Natural killer cell (primary cell): Measurements from ENCODE around the gene RLBP1. TPM values are rescaled to one million over a fixed set of nuclear protein-coding genes. Genes with fewer than 3 reads are reported as not detected.

Source experiments
- ATAC-seq, 3 donors: fragments of 150-1000 bp in 2 of 3; fragments of 200-7000 bp in 1 of 3; cut with Tn5 transposase; 1 replicate in 1 of 3; 2 replicates in 2 of 3; pipeline ENCODE4 v1.10.0; 2021; ENCODE audit warnings: mild to moderate bottlenecking in 2 of 3, moderate library complexity in 2 of 3
- DNase-seq, 2 donors: peaks; one replicate each; pipeline versions ENCODE4 v3.0.0 to v3.0.0-alpha.2; 2013 to 2021; ENCODE audit warnings: mixed read lengths in 1 of 2
- H3K27ac ChIP-seq: one replicate; pipeline ENCODE4 v1.5.1; 2013; ENCODE audit warnings: mild to moderate bottlenecking, low read length
- H3K27me3 ChIP-seq: one replicate; pipeline ENCODE4 v1.6.1; 2013; ENCODE audit warnings: low read length; ENCODE audit not compliant: control insufficient read depth, insufficient read depth
- H3K36me3 ChIP-seq: one replicate; pipeline ENCODE4 v1.6.1; 2013; ENCODE audit warnings: low read length; ENCODE audit not compliant: control insufficient read depth, insufficient read depth
- H3K4me1 ChIP-seq: one replicate; pipeline ENCODE4 v1.6.1; 2013; ENCODE audit warnings: low read length; ENCODE audit not compliant: control insufficient read depth, insufficient read depth
- H3K4me3 ChIP-seq: one replicate; pipeline ENCODE4 v1.5.1; 2013; ENCODE audit warnings: low read length
- H3K9me3 ChIP-seq: one replicate; pipeline ENCODE4 v1.6.1; 2013; ENCODE audit warnings: low read length; ENCODE audit not compliant: control insufficient read depth, insufficient read depth
- H3K27ac Mint-ChIP-seq, 2 donors: one replicate each; pipeline ENCODE4 v1.8.0; 2022; ENCODE audit warnings: mild to moderate bottlenecking in 2 of 2, mixed read lengths in 2 of 2, moderate library complexity in 1 of 2
- H3K27me3 Mint-ChIP-seq, 2 donors: one replicate each; pipeline ENCODE4 v1.8.0; 2022; ENCODE audit warnings: low read depth in 2 of 2, mixed read lengths in 2 of 2
- H3K36me3 Mint-ChIP-seq: one replicate; pipeline ENCODE4 v1.8.0; 2022; ENCODE audit warnings: mixed read lengths
- H3K4me1 Mint-ChIP-seq, 2 donors: one replicate each; pipeline ENCODE4 v1.8.0; 2022; ENCODE audit warnings: mixed read lengths in 2 of 2
- H3K4me3 Mint-ChIP-seq: one replicate; pipeline ENCODE4 v1.8.0; 2022; ENCODE audit warnings: mild to moderate bottlenecking, moderate library complexity, mixed read lengths
- H3K9me3 Mint-ChIP-seq, 2 donors: one replicate each; pipeline ENCODE4 v1.8.0; 2022; ENCODE audit warnings: mixed read lengths in 2 of 2
- WGBS: methylation state at CpG from one replicate; pipeline ENCODE4 v1.1.7; 2013; ENCODE audit warnings: missing lambda C conversion rate; ENCODE audit not compliant: insufficient coverage; 5-methylcytosine and 5-hydroxymethylcytosine counted together
- intact Hi-C: fragments of 100-400 bp; cut with micrococcal nuclease; formaldehyde crosslinking; loops from one replicate; pipeline ENCODE4 v1.14.2; 2022
- total RNA-seq, 4 donors: library from RNA; stranded (reverse); fragments of 120-200 nt in 1 of 4; gene quantifications; one replicate each; pipeline versions ENCODE4 v1.2.3 to v1.2.4, GENCODE V29; 2013 to 2022
- TF ChIP-seq, protein P1 (sequence below): fragments of 200-600 bp; IDR thresholded peaks from one replicate; pipeline ENCODE4 v1.8.0; 2022; ENCODE audit warnings: antibody characterized with exemption

The RLBP1 gene
- total RNA-seq, 3 donors from 2014 or later (not counting 1 experiment from before 2014, with no cell fraction given): not detected

DNA sequence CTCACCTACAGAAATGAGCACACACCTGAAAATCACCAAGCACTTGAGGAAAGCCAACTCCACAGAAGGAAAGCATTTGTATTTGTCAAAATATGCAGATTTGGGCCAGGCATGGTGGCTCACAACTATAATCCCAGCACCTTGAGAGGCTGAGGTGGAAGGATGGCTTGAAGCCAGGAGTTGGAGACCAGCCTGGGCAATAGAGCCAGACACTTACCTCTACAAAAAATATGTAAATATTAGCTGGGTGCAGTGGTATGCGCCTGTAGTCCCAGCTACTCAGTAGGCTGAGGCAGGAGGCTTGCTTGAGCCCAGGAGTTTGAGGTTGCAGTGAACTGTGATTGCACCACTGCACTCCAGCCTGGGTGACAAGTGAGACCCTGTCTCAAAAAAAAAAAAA, 12.3 kb downstream of the RLBP1 start:
- ATAC-seq: no peak
- Histone ChIP-seq H3K4me1 (peaks cover 32% of the 10 kb centered on the region), H3K9me3 (no peaks in the 10 kb centered on the region), H3K36me3 (no peaks in the 10 kb centered on the region), H3K27me3 (no peaks in the 10 kb centered on the region), H3K4me3 (no peak overlapping the region), H3K27ac (no peak overlapping the region)
- intact Hi-C loops: loop anchor here (10.0 kb wide), 1 partner anchor 126 kb away; the partner anchor contains the start of gene POLG
- no peak overlapping the region for H3K27ac Mint-ChIP-seq
- 100% methylated on average over 1 of the region's 1 CpG for WGBS
- no peaks in the 10 kb centered on the region for H3K27me3 Mint-ChIP-seq
- H3K4me3 Mint-ChIP-seq: no peak overlapping the region
- no peaks in the 10 kb centered on the region for H3K36me3 Mint-ChIP-seq
- no peaks in the 10 kb centered on the region for H3K9me3 Mint-ChIP-seq
- H3K4me1 Mint-ChIP-seq: peaks cover 18 to 25% of the 10 kb centered on the region in 2 donors
- TF ChIP-seq, protein P1, sequence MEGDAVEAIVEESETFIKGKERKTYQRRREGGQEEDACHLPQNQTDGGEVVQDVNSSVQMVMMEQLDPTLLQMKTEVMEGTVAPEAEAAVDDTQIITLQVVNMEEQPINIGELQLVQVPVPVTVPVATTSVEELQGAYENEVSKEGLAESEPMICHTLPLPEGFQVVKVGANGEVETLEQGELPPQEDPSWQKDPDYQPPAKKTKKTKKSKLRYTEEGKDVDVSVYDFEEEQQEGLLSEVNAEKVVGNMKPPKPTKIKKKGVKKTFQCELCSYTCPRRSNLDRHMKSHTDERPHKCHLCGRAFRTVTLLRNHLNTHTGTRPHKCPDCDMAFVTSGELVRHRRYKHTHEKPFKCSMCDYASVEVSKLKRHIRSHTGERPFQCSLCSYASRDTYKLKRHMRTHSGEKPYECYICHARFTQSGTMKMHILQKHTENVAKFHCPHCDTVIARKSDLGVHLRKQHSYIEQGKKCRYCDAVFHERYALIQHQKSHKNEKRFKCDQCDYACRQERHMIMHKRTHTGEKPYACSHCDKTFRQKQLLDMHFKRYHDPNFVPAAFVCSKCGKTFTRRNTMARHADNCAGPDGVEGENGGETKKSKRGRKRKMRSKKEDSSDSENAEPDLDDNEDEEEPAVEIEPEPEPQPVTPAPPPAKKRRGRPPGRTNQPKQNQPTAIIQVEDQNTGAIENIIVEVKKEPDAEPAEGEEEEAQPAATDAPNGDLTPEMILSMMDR: no peak
- no peak for DNase-seq

- Mint-ChIP-seq H3K4me1 (peaks cover 26 to 33% of the 10 kb centered on the region in 2 donors), H3K9me3 (no peaks in the 10 kb centered on the region), H3K36me3 (no peaks in the 10 kb centered on the region), H3K27ac (no peak overlapping the region), H3K4me3 (no peak overlapping the region), H3K27me3 (no peaks in the 10 kb centered on the region)
- no peak overlapping the region for H3K4me3 ChIP-seq
- H3K27me3 ChIP-seq: no peaks in the 10 kb centered on the region
- DNase-seq (no peak), ATAC-seq (no peak)
- intact Hi-C loops: loop anchor here (10.0 kb wide), 1 partner anchor 127 kb away; the partner anchor contains the start of gene POLG
- no peak overlapping the region for H3K27ac ChIP-seq
- TF ChIP-seq, protein P1: no peak
- H3K9me3 ChIP-seq: no peaks in the 10 kb centered on the region
- no peaks in the 10 kb centered on the region for H3K36me3 ChIP-seq
- peaks cover 40% of the 10 kb centered on the region for H3K4me1 ChIP-seq
These were observed 13.1 kb downstream of the RLBP1 start for GRCh38 chr15:89208256-89208655.

- peak; percentile 77 to 81 (median 77) for ATAC-seq
- Mint-ChIP-seq H3K27me3 (no peaks in the 10 kb centered on the region), H3K36me3 (no peaks in the 10 kb centered on the region), H3K4me1 (peaks cover 27 to 40% of the 10 kb centered on the region in 2 donors), H3K4me3 (peak overlapping the region; percentile 13), H3K27ac (peak overlapping the region in 1 of 2 donors; percentile 49), H3K9me3 (no peaks in the 10 kb centered on the region)
- intact Hi-C loops: loop anchor here (1.0 to 10.0 kb wide), 3 partner anchors 38 to 223 kb away; partner anchors contain the start of gene POLG
- TF ChIP-seq, protein P1: peak; percentile 99
- Histone ChIP-seq H3K36me3 (no peaks in the 10 kb centered on the region), H3K4me1 (peaks cover 43% of the 10 kb centered on the region), H3K4me3 (no peak overlapping the region), H3K9me3 (no peaks in the 10 kb centered on the region), H3K27me3 (no peaks in the 10 kb centered on the region), H3K27ac (no peak overlapping the region)
- 2% methylated on average over 14 of the region's 14 CpGs for WGBS
- DNase-seq: peak; percentile 69 to 81
These were observed 14.5 kb downstream of the RLBP1 start for GRCh38 chr15:89206908-89207331.
